Keratinocyte (primary cell): Measurements from ENCODE around the gene NGFR.

Experiments used
- CTCF ChIP-seq, 3 experiments: IDR thresholded peaks in 1 of 3; conservative IDR thresholded peaks in 1 of 3; optimal IDR thresholded peaks in 1 of 3; 2 replicates in 2 of 3; 3 replicates in 1 of 3; pipeline versions ENCODE3 to v1.5.1; 2011; ENCODE audit warnings: low read length in 3 of 3, mild to moderate bottlenecking in 3 of 3, moderate library complexity in 2 of 3, control low read depth in 1 of 3, inconsistent platforms in 1 of 3; ENCODE audit not compliant: insufficient read depth in 2 of 3; ENCODE audit errors: extremely low read depth in 1 of 3
- EZH2 ChIP-seq: IDR thresholded peaks from one replicate; pipeline ENCODE4 v1.6.1; 2012; ENCODE audit warnings: inconsistent platforms, mild to moderate bottlenecking, low read length, moderate library complexity

- TF ChIP-seq CTCF (optimal IDR thresholded peaks at IDR 0.05 in 1 of 3, IDR thresholded peaks at IDR 0.05 in 1 of 3, conservative IDR thresholded peaks at IDR 0.05 in 1 of 3; ENCODE audit: extremely low read depth in 1 of 3, insufficient read depth in 2 of 3, low read length in 3 of 3) (no peak), EZH2 (no peak)
Measured at GRCh38 chr17:49473900-49474751, 21.0 kb upstream of the NGFR start.
